ENCODE measurements around the gene NT5DC3.
A peak's percentile ranks its signal among the peaks of the same experiment; 100 is the strongest.

Gene NT5DC3

DNA sequence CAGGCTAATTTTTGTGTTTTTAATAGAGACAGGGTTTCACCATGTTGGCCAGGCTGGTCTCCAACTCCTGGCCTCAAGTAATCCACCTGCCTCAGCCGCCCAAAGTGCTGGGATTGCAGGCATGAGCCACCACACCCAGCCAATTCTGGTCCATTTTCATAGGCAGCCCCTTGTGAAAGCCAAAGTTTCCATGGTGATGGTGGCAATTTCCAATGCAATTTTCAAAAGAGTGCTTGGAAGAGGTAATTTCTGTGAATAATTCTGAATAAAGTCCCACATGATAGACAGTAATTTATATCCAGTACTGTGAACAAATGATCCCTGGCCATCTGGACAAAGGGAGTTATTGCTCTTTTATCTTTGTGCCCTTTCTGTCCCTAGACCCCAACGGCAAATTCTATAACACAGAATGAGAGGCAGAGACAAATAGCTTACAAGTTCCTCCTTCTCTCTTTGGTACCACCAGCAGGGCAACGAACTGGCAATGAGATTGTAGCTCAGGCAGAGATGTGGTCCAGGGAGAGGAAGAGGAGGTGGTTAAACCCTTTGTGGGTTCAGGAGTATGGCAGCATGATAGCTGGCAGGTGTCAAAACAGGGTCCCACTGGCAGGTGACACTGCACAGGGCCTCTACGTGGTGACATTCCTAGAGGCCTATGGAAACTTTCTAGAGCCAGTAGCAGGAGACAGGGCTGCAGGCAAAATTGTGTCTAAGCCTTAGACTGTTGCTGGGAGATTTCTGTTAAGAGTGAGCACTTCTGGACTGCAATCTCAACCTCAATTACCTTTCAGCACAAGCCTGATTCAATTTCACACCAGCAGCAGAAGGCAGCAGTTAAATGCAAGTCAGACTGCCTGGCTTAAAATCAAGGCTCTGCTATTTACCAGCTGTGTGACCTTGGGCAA lies 46.5 kb downstream of the NT5DC3 start:
- Histone ChIP-seq H3K9me3 (ENCODE audit: control insufficient read depth, low read length) (no peaks in the 10 kb centered on the region), H3K4me3 (ENCODE audit: extremely low read depth, insufficient read depth, low read length, poor library complexity, severe bottlenecking) (no peak overlapping the region), H3K4me1 (ENCODE audit: control insufficient read depth, insufficient read depth, low read length, poor library complexity, severe bottlenecking) (no peaks in the 10 kb centered on the region), H3K36me3 (ENCODE audit: control insufficient read depth, insufficient read depth, low read length) (peaks cover 46% of the 10 kb centered on the region), H3K27ac (ENCODE audit: low read depth, low read length, severe bottlenecking) (no peak overlapping the region)
- WGBS, 2 experiments (ENCODE audit: insufficient coverage in 2 of 2) = 82 to 98% methylated on average over 2 to 3 of the region's 4 CpGs

DNA sequence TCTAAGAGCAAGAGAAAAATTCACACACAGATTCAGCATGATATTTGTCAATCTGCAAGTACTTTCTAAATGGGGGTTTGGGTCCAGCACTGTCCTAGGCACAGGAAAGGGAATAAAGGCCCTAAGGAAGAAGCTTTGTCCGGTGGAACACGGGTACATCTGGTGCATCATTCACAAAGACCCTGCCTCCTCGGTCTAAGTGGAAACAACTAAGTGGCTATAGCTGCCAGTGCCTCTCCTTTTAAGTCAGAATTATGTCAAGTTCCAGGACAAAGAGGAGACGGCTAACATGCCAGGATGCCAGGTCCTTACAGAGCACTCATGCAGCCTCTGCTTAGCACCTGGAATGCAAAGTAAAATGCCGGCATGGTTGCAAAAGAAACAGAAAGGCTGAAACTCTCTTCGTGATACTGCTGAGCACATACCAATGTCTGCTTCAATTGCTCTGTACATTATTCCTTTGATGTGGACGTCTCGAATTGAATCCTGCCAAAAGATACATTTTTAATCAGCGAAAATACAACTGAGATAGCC lies 47.5 kb downstream of the NT5DC3 start:
- Histone ChIP-seq H3K9me3 (ENCODE audit: control insufficient read depth, low read length) (no peaks in the 10 kb centered on the region), H3K4me1 (ENCODE audit: control insufficient read depth, insufficient read depth, low read length, poor library complexity, severe bottlenecking) (no peaks in the 10 kb centered on the region), H3K4me3 (ENCODE audit: extremely low read depth, insufficient read depth, low read length, poor library complexity, severe bottlenecking) (no peak overlapping the region), H3K36me3 (ENCODE audit: control insufficient read depth, insufficient read depth, low read length) (peaks cover 46% of the 10 kb centered on the region), H3K27ac (ENCODE audit: low read depth, low read length, severe bottlenecking) (no peak overlapping the region)
- WGBS, 2 experiments (ENCODE audit: insufficient coverage in 2 of 2) = 88 to 90% methylated on average over 8 to 9 of the region's 9 CpGs

- WGBS, 2 experiments (ENCODE audit: insufficient coverage in 2 of 2) = 94 to 97% methylated on average over 3 of the region's 3 CpGs
- H3K4me3 ChIP-seq (ENCODE audit: extremely low read depth, insufficient read depth, low read length, poor library complexity, severe bottlenecking) = no peak overlapping the region
- no peaks in the 10 kb centered on the region for H3K9me3 ChIP-seq (ENCODE audit: control insufficient read depth, low read length)
- H3K4me1 ChIP-seq (ENCODE audit: control insufficient read depth, insufficient read depth, low read length, poor library complexity, severe bottlenecking) = no peaks in the 10 kb centered on the region
- peaks cover 42% of the 10 kb centered on the region for H3K36me3 ChIP-seq (ENCODE audit: control insufficient read depth, insufficient read depth, low read length)
- no peak overlapping the region for H3K27ac ChIP-seq (ENCODE audit: low read depth, low read length, severe bottlenecking)
Observed at GRCh38 chr12:103793046-103793445, 48.0 kb downstream of the NT5DC3 start.

- Histone ChIP-seq H3K27ac (ENCODE audit: low read depth, low read length, severe bottlenecking) (no peak overlapping the region), H3K4me1 (ENCODE audit: control insufficient read depth, insufficient read depth, low read length, poor library complexity, severe bottlenecking) (no peaks in the 10 kb centered on the region), H3K4me3 (ENCODE audit: extremely low read depth, insufficient read depth, low read length, poor library complexity, severe bottlenecking) (no peak overlapping the region), H3K36me3 (ENCODE audit: control insufficient read depth, insufficient read depth, low read length) (peaks cover 47% of the 10 kb centered on the region), H3K9me3 (ENCODE audit: control insufficient read depth, low read length) (no peaks in the 10 kb centered on the region)
- WGBS, 2 experiments (ENCODE audit: insufficient coverage in 2 of 2) = 97 to 99% methylated on average over 9 of the region's 10 CpGs
Observed at GRCh38 chr12:103791350-103791920, 49.6 kb downstream of the NT5DC3 start.

DNA sequence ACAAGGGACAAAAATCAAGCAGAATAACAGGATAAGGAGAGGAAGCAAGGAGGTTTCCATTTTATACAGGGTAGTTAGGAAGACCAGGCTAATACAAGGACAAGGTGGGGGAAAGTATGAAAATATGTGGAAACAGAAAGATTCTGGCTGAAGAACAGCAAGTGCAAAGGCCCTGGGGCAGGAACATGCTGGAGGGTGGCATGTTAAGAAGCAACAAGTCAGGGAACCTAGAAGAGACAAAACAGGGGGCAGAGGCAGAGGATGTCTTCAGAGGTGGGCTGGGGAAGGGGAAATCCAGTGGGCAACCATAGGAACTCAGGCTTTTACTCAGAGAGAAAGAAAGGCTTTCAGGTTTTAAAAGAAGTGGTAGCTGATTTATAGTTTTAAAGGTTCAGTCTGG lies 54.8 kb downstream of the NT5DC3 start:
- no peak overlapping the region for H3K27ac ChIP-seq (ENCODE audit: low read depth, low read length, severe bottlenecking)
- H3K36me3 ChIP-seq (ENCODE audit: control insufficient read depth, insufficient read depth, low read length) = peaks cover 29% of the 10 kb centered on the region
- H3K9me3 ChIP-seq (ENCODE audit: control insufficient read depth, low read length) = no peaks in the 10 kb centered on the region
- H3K4me3 ChIP-seq (ENCODE audit: extremely low read depth, insufficient read depth, low read length, poor library complexity, severe bottlenecking) = no peak overlapping the region
- H3K4me1 ChIP-seq (ENCODE audit: control insufficient read depth, insufficient read depth, low read length, poor library complexity, severe bottlenecking) = no peaks in the 10 kb centered on the region

DNA sequence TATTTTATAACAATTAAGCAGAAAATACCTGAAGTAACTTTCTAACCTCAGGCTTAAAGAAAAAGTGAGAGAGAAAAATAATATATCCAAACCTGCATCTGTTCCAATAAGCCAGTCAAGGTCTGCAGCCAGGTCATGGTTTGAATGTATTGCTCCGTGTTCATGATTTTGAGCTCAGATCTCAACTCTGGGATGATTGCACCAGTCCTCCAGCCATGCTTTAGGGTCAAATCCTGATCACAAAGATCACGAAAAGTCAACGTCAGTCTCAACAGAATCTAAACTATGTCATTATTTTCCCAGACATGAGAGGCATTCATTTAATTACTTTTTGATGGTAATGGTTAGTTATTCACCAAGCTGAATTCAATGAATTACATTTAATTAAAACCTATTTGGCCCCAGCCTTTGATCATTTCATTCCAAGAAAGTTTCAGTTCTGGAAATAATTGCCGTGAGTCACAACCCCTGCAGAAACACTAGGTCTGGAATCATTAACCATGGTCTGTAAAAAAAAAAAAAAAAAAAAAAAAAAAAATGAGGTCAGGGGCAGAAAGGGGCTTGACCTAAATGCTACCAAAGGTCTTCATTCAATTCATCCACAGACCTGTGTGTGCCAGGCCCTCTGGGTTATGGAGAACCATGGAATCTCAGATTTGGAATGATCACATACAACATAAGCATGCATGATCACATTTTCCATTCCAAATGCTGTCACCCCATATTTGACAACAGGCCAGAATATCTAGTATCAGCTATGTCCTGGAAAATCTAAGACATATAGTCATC lies 55.6 kb downstream of the NT5DC3 start:
- WGBS, 2 experiments (ENCODE audit: insufficient coverage in 2 of 2) = 92 to 100% methylated on average over 1 to 2 of the region's 4 CpGs
- Histone ChIP-seq H3K4me1 (ENCODE audit: control insufficient read depth, insufficient read depth, low read length, poor library complexity, severe bottlenecking) (peaks cover under 1% of the 10 kb centered on the region), H3K27ac (ENCODE audit: low read depth, low read length, severe bottlenecking) (no peak overlapping the region), H3K4me3 (ENCODE audit: extremely low read depth, insufficient read depth, low read length, poor library complexity, severe bottlenecking) (no peak overlapping the region), H3K36me3 (ENCODE audit: control insufficient read depth, insufficient read depth, low read length) (peaks cover 32% of the 10 kb centered on the region), H3K9me3 (ENCODE audit: control insufficient read depth, low read length) (no peaks in the 10 kb centered on the region)

DNA sequence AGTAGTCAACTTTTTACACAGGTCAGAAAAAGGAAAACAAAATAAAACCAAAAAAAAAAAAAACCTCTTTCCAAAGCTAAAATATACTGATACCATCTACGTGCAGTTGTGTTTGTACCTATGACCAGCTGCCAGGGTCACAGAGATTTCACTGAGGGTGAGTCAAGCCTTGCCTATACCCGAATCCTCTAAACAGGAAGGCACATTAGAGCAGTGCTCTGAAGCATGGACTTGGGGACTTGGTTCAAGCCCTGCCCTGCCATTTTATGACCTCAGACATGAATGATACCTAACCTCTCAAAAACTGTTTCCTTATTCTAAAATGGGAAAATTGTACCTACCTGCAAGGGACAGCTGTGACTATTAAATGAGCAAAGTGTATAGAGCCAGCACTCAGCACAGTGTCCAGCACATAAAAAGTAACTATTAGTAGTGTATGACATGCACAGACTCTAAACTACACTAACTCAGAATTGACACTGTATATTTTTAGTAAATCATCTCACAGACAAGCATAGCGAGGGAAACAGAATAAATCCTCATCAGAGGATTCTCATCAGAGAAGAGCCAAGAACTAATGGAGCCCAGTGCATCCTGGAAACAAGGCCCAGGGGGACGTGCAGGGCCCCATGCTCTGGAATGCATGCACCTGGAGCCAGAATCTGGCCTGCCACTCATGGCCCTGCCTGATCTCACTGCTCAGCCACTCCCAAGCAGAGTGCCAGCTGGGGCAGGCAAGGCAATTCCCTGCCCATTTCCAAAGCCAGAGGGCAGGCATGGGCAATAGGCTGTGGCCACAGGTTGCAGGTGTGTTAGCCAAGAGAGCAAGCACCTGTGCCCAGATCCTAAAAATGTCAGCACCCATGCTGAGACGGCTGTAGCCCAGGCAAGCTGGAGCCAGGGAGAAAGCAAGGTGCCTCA lies 57.0 kb downstream of the NT5DC3 start:
- 86 to 95% methylated on average over 2 to 5 of the region's 5 CpGs for WGBS, 2 experiments (ENCODE audit: insufficient coverage in 2 of 2)
- Histone ChIP-seq H3K36me3 (ENCODE audit: control insufficient read depth, insufficient read depth, low read length) (peaks cover 32% of the 10 kb centered on the region), H3K4me3 (ENCODE audit: extremely low read depth, insufficient read depth, low read length, poor library complexity, severe bottlenecking) (no peak overlapping the region), H3K4me1 (ENCODE audit: control insufficient read depth, insufficient read depth, low read length, poor library complexity, severe bottlenecking) (peaks cover 14% of the 10 kb centered on the region), H3K27ac (ENCODE audit: low read depth, low read length, severe bottlenecking) (no peak overlapping the region), H3K9me3 (ENCODE audit: control insufficient read depth, low read length) (no peaks in the 10 kb centered on the region)

DNA sequence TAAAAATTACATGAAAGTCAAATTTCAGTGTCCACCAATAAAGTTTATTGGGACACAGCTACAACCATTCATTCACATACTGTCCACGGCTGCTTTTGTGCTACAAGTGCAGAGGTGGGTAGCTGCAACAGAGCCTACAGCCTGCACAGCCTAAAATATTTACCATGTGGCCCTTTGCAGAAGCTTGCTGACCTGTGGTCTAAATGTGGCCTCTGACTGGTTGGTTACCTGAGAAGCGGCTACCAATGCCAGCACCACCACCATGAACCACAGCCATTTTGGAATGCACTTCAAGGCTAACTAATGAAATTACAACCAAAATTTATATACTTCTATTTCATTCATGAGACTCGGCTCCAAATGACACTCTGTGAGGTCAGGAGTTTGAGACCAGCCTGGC lies 58.6 kb downstream of the NT5DC3 start:
- Histone ChIP-seq H3K36me3 (ENCODE audit: control insufficient read depth, insufficient read depth, low read length) (peaks cover 35% of the 10 kb centered on the region), H3K9me3 (ENCODE audit: control insufficient read depth, low read length) (no peaks in the 10 kb centered on the region)
- whole genome bisulfite sequencing, 2 experiments (ENCODE audit: insufficient coverage in 2 of 2) = 75 to 87% methylated on average over 2 of the region's 3 CpGs

DNA sequence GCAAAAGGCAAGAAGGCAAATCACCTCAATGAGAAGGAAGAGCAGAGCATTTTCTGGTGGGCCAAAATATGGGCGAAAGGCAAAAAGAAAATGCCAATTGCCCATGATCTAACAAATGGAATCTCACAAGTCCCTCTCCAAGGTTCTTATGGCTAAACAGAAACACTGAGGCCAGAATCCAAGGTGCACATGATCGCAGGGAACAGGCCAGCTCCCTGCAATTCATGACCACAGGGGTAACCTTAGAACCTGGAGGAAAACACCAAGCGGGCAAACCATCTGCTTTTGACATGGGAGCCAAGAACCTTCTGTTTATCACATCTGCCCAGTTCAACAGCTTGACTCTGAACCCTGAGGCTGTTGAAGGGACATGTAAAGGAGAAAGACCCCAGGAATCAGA lies 60.0 kb downstream of the NT5DC3 start:
- WGBS, 2 experiments (ENCODE audit: insufficient coverage in 2 of 2) = 96% methylated on average over 3 of the region's 3 CpGs
- Histone ChIP-seq H3K9me3 (ENCODE audit: control insufficient read depth, low read length) (no peaks in the 10 kb centered on the region), H3K27ac (ENCODE audit: low read depth, low read length, severe bottlenecking) (no peak overlapping the region), H3K4me3 (ENCODE audit: extremely low read depth, insufficient read depth, low read length, poor library complexity, severe bottlenecking) (no peak overlapping the region), H3K36me3 (ENCODE audit: control insufficient read depth, insufficient read depth, low read length) (peaks cover 37% of the 10 kb centered on the region), H3K4me1 (ENCODE audit: control insufficient read depth, insufficient read depth, low read length, poor library complexity, severe bottlenecking) (peaks cover 17% of the 10 kb centered on the region)

More for the DNA sequence above, 58.6 kb downstream of the NT5DC3 start:
- Histone ChIP-seq H3K4me1 (ENCODE audit: control insufficient read depth, insufficient read depth, low read length, poor library complexity, severe bottlenecking) (peaks cover 17% of the 10 kb centered on the region), H3K27ac (ENCODE audit: low read depth, low read length, severe bottlenecking) (no peak overlapping the region), H3K4me3 (ENCODE audit: extremely low read depth, insufficient read depth, low read length, poor library complexity, severe bottlenecking) (no peak overlapping the region)

GRCh38 chr12:103780093-103780440 lies 61.0 kb downstream of the NT5DC3 start:
- no peaks in the 10 kb centered on the region for H3K9me3 ChIP-seq (ENCODE audit: control insufficient read depth, low read length)
- no peak overlapping the region for H3K4me3 ChIP-seq (ENCODE audit: extremely low read depth, insufficient read depth, low read length, poor library complexity, severe bottlenecking)
- peaks cover 45% of the 10 kb centered on the region for H3K36me3 ChIP-seq (ENCODE audit: control insufficient read depth, insufficient read depth, low read length)
- H3K4me1 ChIP-seq (ENCODE audit: control insufficient read depth, insufficient read depth, low read length, poor library complexity, severe bottlenecking) = peaks cover 17% of the 10 kb centered on the region
- 94% methylated on average over 3 of the region's 4 CpGs; no CpG with 5 or more reads in 1 of the 2 experiments for WGBS, 2 experiments (ENCODE audit: insufficient coverage in 2 of 2)
- peak overlapping the region; percentile 70 for H3K27ac ChIP-seq (ENCODE audit: low read depth, low read length, severe bottlenecking)

All from mesodermal cell (in vitro differentiated cells).